Measurements from ENCODE around the gene XRRA1. TPM values are rescaled to one million over a fixed set of nuclear protein-coding genes. Genes with fewer than 3 reads are reported as not detected.

XRRA1 gene
- total RNA-seq, 1 experiment from 2014 or later, result 17.3 TPM

DNA sequence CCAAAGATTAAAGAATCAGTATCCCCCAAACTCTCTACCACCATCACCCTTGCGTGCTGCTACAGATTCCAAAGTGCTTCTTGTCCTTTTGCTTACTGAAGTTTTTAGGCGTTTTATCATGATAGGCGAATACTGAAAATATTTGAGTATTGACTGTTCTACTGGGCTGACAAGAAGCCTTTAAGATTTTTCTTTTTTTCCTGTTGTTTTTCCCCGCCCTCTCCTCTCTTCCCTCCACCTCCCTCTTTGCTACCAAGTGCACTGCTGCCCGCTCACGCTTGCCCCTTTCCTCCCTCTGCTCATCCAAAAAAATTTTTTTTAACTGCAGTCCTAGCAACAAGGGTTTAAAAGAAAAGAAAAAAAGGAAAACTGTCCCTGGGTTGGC lies 854 bp upstream of the XRRA1 start (continued):
- TF ChIP-seq, protein P1, sequence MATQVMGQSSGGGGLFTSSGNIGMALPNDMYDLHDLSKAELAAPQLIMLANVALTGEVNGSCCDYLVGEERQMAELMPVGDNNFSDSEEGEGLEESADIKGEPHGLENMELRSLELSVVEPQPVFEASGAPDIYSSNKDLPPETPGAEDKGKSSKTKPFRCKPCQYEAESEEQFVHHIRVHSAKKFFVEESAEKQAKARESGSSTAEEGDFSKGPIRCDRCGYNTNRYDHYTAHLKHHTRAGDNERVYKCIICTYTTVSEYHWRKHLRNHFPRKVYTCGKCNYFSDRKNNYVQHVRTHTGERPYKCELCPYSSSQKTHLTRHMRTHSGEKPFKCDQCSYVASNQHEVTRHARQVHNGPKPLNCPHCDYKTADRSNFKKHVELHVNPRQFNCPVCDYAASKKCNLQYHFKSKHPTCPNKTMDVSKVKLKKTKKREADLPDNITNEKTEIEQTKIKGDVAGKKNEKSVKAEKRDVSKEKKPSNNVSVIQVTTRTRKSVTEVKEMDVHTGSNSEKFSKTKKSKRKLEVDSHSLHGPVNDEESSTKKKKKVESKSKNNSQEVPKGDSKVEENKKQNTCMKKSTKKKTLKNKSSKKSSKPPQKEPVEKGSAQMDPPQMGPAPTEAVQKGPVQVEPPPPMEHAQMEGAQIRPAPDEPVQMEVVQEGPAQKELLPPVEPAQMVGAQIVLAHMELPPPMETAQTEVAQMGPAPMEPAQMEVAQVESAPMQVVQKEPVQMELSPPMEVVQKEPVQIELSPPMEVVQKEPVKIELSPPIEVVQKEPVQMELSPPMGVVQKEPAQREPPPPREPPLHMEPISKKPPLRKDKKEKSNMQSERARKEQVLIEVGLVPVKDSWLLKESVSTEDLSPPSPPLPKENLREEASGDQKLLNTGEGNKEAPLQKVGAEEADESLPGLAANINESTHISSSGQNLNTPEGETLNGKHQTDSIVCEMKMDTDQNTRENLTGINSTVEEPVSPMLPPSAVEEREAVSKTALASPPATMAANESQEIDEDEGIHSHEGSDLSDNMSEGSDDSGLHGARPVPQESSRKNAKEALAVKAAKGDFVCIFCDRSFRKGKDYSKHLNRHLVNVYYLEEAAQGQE (IDR thresholded peaks at IDR 0.05; ENCODE audit: low read depth), result no peak
- TF ChIP-seq POLR2A (IDR thresholded peaks at IDR 0.05; ENCODE audit: borderline replicate concordance, extremely low read depth, insufficient read depth, insufficient read length) (no peak), CEBPB (IDR thresholded peaks at IDR 0.05; ENCODE audit: low read depth) (no peak), ELF1 (IDR thresholded peaks at IDR 0.05; ENCODE audit: borderline replicate concordance, low read depth) (no peak), ZNF274 (IDR thresholded peaks at IDR 0.05; ENCODE audit: low read depth, low read length) (no peak), TCF7L2 (IDR thresholded peaks at IDR 0.05; ENCODE audit: borderline replicate concordance, extremely low read depth, insufficient read depth, insufficient read length) (no peak)

- H4K20me1 ChIP-seq (ENCODE audit: insufficient read depth), result 0 out of 2 replicates have a peak, but pooled peaks cover 4% of the 10 kb centered on the region
- H3K27ac ChIP-seq (ENCODE audit: low read depth, low read length), result peak overlapping the region; percentile 53
- CTCF ChIA-PET, result interaction anchor here (0.9 to 1.0 kb wide), 2 partner anchors 294 to 300 kb away, joined by 3 read pairs; no protein-coding TSS in a partner anchor
- TF ChIP-seq SIN3A (IDR thresholded peaks at IDR 0.05; ENCODE audit: low read depth), result no peak
- TF ChIP-seq EGR1 (IDR thresholded peaks at IDR 0.05; ENCODE audit: low read depth), result no peak
- TF ChIP-seq, protein P2, sequence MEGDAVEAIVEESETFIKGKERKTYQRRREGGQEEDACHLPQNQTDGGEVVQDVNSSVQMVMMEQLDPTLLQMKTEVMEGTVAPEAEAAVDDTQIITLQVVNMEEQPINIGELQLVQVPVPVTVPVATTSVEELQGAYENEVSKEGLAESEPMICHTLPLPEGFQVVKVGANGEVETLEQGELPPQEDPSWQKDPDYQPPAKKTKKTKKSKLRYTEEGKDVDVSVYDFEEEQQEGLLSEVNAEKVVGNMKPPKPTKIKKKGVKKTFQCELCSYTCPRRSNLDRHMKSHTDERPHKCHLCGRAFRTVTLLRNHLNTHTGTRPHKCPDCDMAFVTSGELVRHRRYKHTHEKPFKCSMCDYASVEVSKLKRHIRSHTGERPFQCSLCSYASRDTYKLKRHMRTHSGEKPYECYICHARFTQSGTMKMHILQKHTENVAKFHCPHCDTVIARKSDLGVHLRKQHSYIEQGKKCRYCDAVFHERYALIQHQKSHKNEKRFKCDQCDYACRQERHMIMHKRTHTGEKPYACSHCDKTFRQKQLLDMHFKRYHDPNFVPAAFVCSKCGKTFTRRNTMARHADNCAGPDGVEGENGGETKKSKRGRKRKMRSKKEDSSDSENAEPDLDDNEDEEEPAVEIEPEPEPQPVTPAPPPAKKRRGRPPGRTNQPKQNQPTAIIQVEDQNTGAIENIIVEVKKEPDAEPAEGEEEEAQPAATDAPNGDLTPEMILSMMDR (IDR thresholded peaks at IDR 0.05 in 2 of 3, conservative IDR thresholded peaks at IDR 0.05 in 1 of 3; ENCODE audit: borderline replicate concordance in 1 of 3, insufficient read depth in 1 of 3, low read depth in 2 of 3, low read length in 2 of 3), result no peak
- TF ChIP-seq, protein P1 (IDR thresholded peaks at IDR 0.05; ENCODE audit: low read depth), result no peak
- TF ChIP-seq EZH2phosphoT487 (IDR thresholded peaks at IDR 0.05; ENCODE audit: borderline replicate concordance), result no peak
- no peak for TF ChIP-seq TCF7L2 (IDR thresholded peaks at IDR 0.05; ENCODE audit: borderline replicate concordance, extremely low read depth, insufficient read depth, insufficient read length)
- TF ChIP-seq JUND (IDR thresholded peaks at IDR 0.05), result no peak
- no peak for TF ChIP-seq SP1 (IDR thresholded peaks at IDR 0.05; ENCODE audit: low read depth)
- TF ChIP-seq, protein P3, sequence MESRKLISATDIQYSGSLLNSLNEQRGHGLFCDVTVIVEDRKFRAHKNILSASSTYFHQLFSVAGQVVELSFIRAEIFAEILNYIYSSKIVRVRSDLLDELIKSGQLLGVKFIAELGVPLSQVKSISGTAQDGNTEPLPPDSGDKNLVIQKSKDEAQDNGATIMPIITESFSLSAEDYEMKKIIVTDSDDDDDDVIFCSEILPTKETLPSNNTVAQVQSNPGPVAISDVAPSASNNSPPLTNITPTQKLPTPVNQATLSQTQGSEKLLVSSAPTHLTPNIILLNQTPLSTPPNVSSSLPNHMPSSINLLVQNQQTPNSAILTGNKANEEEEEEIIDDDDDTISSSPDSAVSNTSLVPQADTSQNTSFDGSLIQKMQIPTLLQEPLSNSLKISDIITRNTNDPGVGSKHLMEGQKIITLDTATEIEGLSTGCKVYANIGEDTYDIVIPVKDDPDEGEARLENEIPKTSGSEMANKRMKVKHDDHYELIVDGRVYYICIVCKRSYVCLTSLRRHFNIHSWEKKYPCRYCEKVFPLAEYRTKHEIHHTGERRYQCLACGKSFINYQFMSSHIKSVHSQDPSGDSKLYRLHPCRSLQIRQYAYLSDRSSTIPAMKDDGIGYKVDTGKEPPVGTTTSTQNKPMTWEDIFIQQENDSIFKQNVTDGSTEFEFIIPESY (IDR thresholded peaks at IDR 0.05; ENCODE audit: extremely low read depth, insufficient replicate concordance, low read length), result no peak
- no peak for TF ChIP-seq CEBPB (IDR thresholded peaks at IDR 0.05; ENCODE audit: low read depth)
Observed at GRCh38 chr11:74948546-74948897, 369 bp downstream of the XRRA1 start.

More at GRCh38 chr11:74948546-74948897, 369 bp downstream of the XRRA1 start:
- H3K36me3 ChIP-seq (ENCODE audit: control insufficient read depth in 1 of 2, insufficient read depth in 2 of 2, low read length in 2 of 2), result peaks cover 0 to 9% of the 10 kb centered on the region in 2 experiments; a peak in 1 of 4 replicates
- RAD21 ChIA-PET (ENCODE audit: low non-redundant PET in 1 of 2, low total read pairs in 2 of 2, uncharacterized antibody in 2 of 2, unreplicated experiment in 2 of 2), result no interaction called here
- H2AFZ ChIP-seq (ENCODE audit: low read depth, low read length, poor library complexity, severe bottlenecking), result peak overlapping the region; percentile 17
- H3K4me2 ChIP-seq (ENCODE audit: low read length), result peak overlapping the region; percentile 91
- BruUV-seq (replicated peaks), result TSS peak; percentile 87
- H3K4me3 ChIP-seq (replicated peaks in 1 of 2; ENCODE audit: low read depth in 1 of 2, low read length in 2 of 2), result peak overlapping the region; percentile 100
- no peaks in the 10 kb centered on the region for H3K9me2 ChIP-seq (ENCODE audit: insufficient read depth)
- no peak for DNase-seq (ENCODE audit: low read depth, low spot score)
- no peaks in the 10 kb centered on the region for H3K27me3 ChIP-seq (ENCODE audit: insufficient read depth, low read length)
- intact Hi-C loops (cut with micrococcal nuclease), result no loop called here
- POLR2A ChIA-PET, result interaction anchor here (1.0 kb wide), 1 partner anchor 40 kb away, joined by 5 read pairs; the partner anchor contains the start of gene NEU3
- H3K4me1 ChIP-seq (ENCODE audit: control insufficient read depth in 1 of 2, insufficient read depth in 2 of 2, low read length in 2 of 2), result peaks cover 8 to 19% of the 10 kb centered on the region in 2 experiments
- no peaks in the 10 kb centered on the region for H3K9me3 ChIP-seq (ENCODE audit: control insufficient read depth in 1 of 2, insufficient read depth in 1 of 2, low read depth in 1 of 2, low read length in 2 of 2)
- peak; percentile 33 for ATAC-seq
- peak overlapping the region; percentile 97 for H3K9ac ChIP-seq (ENCODE audit: low read length)
- H3K79me2 ChIP-seq (ENCODE audit: insufficient read depth, low read length), result peaks cover 61% of the 10 kb centered on the region
